HS-27A (cell line): Measurements from ENCODE around the gene PCYT1B.
"Not testable (repeated sequence)": the region's sequence is repeated elsewhere in the genome, so short reads cannot be mapped to it uniquely, and the experiment has no call there.

ENCODE experiments used
- DNase-seq: peaks from one replicate; pipeline ENCODE4 v3.0.0-alpha.2; 2012; ENCODE audit warnings: low read depth, missing footprints

The PCYT1B gene

GRCh38 chrX:24646006-24646405 lies 1.1 kb downstream of the PCYT1B start:
- no peak for DNase-seq

GRCh38 chrX:24643116-24643515 lies 4.0 kb downstream of the PCYT1B start:
- no peak for DNase-seq

- no peak for DNase-seq
Measured at GRCh38 chrX:24629701-24630100, 17.4 kb downstream of the PCYT1B start.

GRCh38 chrX:24619647-24620046 lies 27.5 kb downstream of the PCYT1B start:
- no peak for DNase-seq

GRCh38 chrX:24610516-24610915 lies 36.6 kb downstream of the PCYT1B start:
- DNase-seq: no peak

GRCh38 chrX:24607616-24608015 lies 39.5 kb downstream of the PCYT1B start:
- DNase-seq: no peak

- DNase-seq: not testable (repeated sequence)
Measured at GRCh38 chrX:24605941-24606340, 41.2 kb downstream of the PCYT1B start.

GRCh38 chrX:24603191-24603590 lies 44.0 kb downstream of the PCYT1B start:
- no peak for DNase-seq

GRCh38 chrX:24601858-24602257 lies 45.3 kb downstream of the PCYT1B start:
- no peak for DNase-seq

- DNase-seq: no peak
Measured at GRCh38 chrX:24594501-24594900, 52.6 kb downstream of the PCYT1B start.

- no peak for DNase-seq
Measured at GRCh38 chrX:24590111-24590510, 57.0 kb downstream of the PCYT1B start.

- DNase-seq: no peak
Measured at GRCh38 chrX:24577091-24577490, 70.1 kb downstream of the PCYT1B start.

- DNase-seq: no peak
Measured at GRCh38 chrX:24575496-24575895, 71.7 kb downstream of the PCYT1B start.

GRCh38 chrX:24574743-24575142 lies 72.4 kb downstream of the PCYT1B start:
- DNase-seq: no peak

- DNase-seq: no peak
Measured at GRCh38 chrX:24567169-24567568, 80.0 kb downstream of the PCYT1B start.

GRCh38 chrX:24566240-24566639 lies 80.9 kb downstream of the PCYT1B start:
- no peak for DNase-seq

- no peak for DNase-seq
Measured at GRCh38 chrX:24563291-24564010, 83.7 kb downstream of the PCYT1B start.

GRCh38 chrX:24561121-24561520 lies 86.0 kb downstream of the PCYT1B start:
- DNase-seq: no peak

GRCh38 chrX:24553011-24553410 lies 94.1 kb downstream of the PCYT1B start:
- no peak for DNase-seq

- no peak for DNase-seq
Measured at GRCh38 chrX:24550166-24550565, 97.0 kb downstream of the PCYT1B start.

GRCh38 chrX:24547961-24548360 lies 99.2 kb downstream of the PCYT1B start:
- no peak for DNase-seq

- no peak for DNase-seq
Measured at GRCh38 chrX:24542756-24543155, 104.4 kb downstream of the PCYT1B start.

GRCh38 chrX:24536551-24536950 lies 110.6 kb downstream of the PCYT1B start:
- DNase-seq: no peak

GRCh38 chrX:24528605-24529004 lies 118.5 kb downstream of the PCYT1B start:
- DNase-seq: no peak
